Measurements from ENCODE around the gene RINL.

- TF ChIP-seq CTCF (optimal IDR thresholded peaks at IDR 0.05 in 1 of 3, IDR thresholded peaks at IDR 0.05 in 1 of 3, conservative IDR thresholded peaks at IDR 0.05 in 1 of 3; ENCODE audit: extremely low read depth in 1 of 3, insufficient read depth in 2 of 3, low read length in 3 of 3) (no peak), EZH2 (IDR thresholded peaks at IDR 0.05; ENCODE audit: low read length) (no peak)
Observed at GRCh38 chr19:38888876-38889275, 10.8 kb upstream of the RINL start.
